ENCODE data around the gene LUC7L.

Gene LUC7L

DNA sequence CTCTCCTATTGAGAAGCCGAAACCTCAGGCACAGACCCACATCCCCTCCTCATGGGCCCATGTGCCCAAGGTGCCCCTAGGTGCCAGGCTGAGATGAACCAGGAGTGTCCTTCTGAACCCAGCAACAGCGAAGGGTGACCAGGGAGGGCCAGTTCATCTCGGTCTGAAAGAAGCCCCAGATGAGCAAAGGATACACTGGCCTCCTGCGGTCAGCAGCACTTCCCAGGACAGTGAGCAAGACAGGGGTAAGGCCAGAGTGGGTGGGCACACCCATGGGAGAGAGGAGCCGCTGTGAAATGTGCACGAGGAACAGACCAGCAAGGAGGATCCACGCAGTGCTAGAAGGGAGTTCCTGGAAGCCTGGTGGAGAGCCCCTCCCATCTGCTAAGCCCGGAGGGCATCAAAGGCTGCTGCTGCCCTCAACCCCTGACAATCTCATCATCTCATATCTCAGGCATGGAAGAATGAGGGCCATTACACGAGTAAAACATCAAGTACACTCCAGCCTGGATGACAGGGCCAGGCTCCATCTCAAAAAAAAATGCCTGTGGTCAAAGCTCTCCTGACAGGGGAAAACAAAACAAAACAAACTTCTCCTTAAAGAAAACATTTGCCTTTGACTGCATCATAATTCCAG, 80.1 kb downstream of the LUC7L start:
- in situ Hi-C loops (cut with HindIII; ENCODE audit: low sequenced_read_pairs) = no loop called here

DNA sequence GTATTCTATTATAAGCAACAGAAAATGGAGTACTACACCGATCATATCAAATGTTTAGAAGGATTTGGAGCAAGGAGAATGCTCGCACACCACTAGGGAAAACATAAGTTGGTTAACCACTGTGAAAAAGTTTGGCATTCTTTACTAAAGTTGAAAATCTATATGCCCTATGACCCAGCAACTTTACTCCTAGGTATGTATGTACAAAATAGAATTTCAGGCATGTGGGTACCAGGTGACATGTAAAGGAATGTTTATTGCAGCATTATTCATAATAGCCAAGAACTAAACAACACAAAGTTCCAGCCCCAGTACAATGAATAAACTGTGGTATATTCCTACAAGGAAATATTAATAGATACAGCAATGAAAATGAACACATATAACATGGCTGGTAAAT, 82.6 kb downstream of the LUC7L start:
- in situ Hi-C loops (cut with HindIII; ENCODE audit: low sequenced_read_pairs) = no loop called here

DNA sequence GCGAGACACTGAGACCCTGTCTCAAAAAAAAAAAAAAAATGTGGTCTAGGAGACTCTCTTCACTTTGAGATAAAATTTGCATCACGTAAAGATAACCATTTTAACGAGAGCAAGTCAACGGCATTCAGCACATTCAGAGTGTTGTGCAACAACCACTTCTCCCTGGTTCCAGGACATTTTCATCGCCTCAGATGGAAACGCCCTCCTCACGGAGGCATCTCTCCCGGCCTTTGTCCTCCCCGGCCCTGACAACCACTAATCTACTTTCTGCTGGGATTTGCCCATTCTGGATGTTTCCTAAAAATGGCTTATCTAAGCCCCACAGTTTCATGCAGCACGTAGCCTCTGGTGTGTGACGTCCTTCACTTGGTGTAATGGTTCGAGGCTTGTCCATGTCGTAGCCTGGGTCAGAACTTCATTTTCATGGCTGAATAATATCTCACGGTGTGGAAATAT, 84.4 kb downstream of the LUC7L start:
- in situ Hi-C loops (cut with HindIII; ENCODE audit: low sequenced_read_pairs) = no loop called here

DNA sequence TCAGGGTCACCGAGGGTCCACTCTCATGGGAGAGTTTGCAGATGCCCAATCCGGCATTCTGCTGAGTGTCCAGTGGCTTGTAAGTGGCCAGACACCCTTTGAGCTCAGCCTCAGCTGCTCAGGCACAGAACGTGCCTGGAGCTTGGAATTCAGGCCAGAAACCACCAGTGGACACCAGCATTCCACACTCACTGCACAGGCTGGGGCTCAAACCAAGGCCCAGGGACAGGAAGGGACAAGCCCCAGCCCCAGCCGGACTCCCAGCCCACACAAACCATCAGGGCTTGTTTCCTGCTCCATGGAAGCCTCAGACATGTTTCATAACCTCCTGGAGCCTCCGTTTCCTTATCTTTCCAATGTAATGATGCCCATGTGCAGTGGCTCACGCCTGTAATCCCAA, 85.8 kb downstream of the LUC7L start:
- in situ Hi-C loops (cut with HindIII; ENCODE audit: low sequenced_read_pairs) = no loop called here

DNA sequence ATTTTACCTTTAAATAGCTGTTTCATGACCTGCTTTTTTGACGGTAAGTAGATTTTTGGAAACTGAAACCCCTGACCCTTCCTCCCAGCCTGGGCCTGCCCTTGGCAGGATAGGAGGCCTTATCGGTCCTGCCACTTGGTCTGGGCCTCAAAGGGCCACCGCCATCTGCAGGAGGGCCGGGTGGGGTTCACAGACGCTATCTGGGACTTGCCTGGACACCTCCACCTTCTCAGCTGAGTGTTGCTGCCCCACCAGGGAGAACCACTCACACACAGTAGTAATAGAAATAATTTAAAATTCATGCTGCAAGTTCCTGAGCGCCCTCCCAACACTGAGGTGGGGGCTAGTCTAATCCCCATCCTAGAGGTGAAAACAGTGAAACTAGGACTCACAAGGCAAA, 86.2 kb downstream of the LUC7L start:
- in situ Hi-C loops (cut with HindIII; ENCODE audit: low sequenced_read_pairs) = no loop called here

DNA sequence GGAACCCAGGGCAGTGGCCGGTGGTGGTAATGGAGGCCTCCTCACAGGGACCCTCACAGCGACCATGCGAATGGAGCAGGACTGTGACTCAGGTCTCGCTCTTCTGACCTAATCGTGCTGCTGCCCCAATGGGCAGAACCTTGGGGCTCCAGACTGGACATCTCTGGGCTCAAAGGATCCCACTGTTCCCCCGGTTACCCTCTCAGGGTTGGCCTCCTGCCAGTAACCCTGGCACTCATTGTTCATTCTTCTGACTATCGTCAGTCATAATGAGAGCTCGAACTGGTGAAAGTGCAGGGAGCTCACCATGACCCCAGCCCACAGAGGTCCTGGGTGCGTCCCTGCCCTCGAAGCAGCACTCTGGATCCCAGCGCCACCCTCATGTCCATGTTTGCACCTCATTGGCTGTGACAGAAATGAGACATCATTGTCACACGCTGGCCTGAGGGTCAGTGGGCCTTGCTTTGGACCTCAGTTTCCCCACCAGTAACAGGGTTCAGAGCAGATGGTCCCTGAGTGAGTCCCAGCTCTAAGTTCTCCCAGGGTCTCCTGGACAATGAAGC, 86.8 kb downstream of the LUC7L start:
- in situ Hi-C loops (cut with HindIII; ENCODE audit: low sequenced_read_pairs) = no loop called here

DNA sequence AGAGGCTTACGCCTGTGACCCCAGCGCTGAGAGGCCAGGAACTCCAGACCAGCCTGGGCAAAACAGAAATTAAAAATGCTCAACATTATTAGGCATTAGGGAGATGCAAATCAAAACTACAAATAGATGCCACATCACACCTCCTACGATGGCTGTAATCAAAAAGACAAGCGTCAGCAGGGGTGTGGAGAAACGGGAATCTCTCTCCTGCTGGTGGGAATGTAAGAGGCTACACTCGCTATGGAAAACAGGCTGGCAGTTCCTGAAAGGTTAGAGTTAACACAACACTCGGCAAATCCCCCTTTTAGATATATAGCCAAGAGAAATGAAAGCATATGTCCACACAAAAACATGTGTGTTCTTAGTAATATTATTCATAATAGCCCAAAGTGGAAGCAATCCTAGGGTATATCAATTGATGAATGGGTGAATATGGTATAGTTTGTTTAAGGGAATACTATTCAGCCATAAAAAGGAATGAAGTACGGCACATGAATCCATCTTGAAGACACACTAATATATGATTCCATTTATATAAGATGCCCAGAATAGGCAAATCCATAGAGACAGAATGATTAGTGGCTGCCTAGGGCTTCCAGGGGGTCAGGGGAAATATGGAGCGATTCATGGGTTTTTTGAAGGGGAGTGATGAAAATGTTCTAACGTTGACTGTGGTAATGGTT, 88.9 kb downstream of the LUC7L start:
- in situ Hi-C loops (cut with HindIII; ENCODE audit: low sequenced_read_pairs) = no loop called here
